Cardiac fibroblast (primary cell): ENCODE measurements around the gene ANAPC7.
"Not testable (repeated sequence)": the region's sequence is repeated elsewhere in the genome, so short reads cannot be mapped to it uniquely, and the experiment has no call there.

ENCODE experiments used
- DNase-seq, 2 donors: peaks; one replicate each; pipeline versions ENCODE4 v3.0.0 to v3.0.0-alpha.2; 2010; ENCODE audit warnings: low read depth in 2 of 2
- H3K4me3 ChIP-seq, 2 donors: replicated peaks in 1 of 2; 1 replicate in 1 of 2; 2 replicates in 1 of 2; pipeline ENCODE4 v1.5.1; 2011; ENCODE audit warnings: low read depth in 2 of 2, low read length in 2 of 2, mild to moderate bottlenecking in 2 of 2, moderate library complexity in 1 of 2
- TF ChIP-seq, protein P1 (sequence below): IDR thresholded peaks from one replicate; pipeline ENCODE4 v1.5.1; 2011; ENCODE audit warnings: low read depth, mild to moderate bottlenecking, low read length, inconsistent platforms

ANAPC7 gene

GRCh38 chr12:110426406-110426805 is 22.9 kb upstream of the ANAPC7 start:
- TF ChIP-seq, protein P1, sequence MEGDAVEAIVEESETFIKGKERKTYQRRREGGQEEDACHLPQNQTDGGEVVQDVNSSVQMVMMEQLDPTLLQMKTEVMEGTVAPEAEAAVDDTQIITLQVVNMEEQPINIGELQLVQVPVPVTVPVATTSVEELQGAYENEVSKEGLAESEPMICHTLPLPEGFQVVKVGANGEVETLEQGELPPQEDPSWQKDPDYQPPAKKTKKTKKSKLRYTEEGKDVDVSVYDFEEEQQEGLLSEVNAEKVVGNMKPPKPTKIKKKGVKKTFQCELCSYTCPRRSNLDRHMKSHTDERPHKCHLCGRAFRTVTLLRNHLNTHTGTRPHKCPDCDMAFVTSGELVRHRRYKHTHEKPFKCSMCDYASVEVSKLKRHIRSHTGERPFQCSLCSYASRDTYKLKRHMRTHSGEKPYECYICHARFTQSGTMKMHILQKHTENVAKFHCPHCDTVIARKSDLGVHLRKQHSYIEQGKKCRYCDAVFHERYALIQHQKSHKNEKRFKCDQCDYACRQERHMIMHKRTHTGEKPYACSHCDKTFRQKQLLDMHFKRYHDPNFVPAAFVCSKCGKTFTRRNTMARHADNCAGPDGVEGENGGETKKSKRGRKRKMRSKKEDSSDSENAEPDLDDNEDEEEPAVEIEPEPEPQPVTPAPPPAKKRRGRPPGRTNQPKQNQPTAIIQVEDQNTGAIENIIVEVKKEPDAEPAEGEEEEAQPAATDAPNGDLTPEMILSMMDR, result no peak
- no peak for DNase-seq

GRCh38 chr12:110424237-110424636 is 20.7 kb upstream of the ANAPC7 start:
- no peak for DNase-seq
- H3K4me3 ChIP-seq, result no peak overlapping the region
- TF ChIP-seq, protein P1, result no peak

More at GRCh38 chr12:110426406-110426805, 22.9 kb upstream of the ANAPC7 start:
- H3K4me3 ChIP-seq, result no peak overlapping the region

DNA sequence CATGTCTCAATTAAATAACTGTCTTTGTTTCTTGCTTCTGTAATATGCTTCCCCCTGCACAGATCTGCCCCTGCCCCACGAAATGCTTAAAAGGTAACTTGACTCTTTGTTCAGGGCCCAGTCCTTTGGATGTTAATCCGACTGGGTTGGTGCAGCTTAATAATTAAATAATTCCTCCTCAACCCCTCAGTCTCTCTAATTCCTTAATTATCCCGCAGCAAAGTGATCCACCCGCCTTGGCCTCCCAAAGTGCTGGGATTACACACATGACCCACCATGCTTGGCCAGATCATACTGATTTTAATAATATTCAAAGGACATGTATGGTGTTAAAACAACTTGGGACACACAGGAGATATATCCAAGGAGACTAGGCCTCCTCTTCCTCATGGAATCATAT is 18.2 kb upstream of the ANAPC7 start:
- no peak overlapping the region for H3K4me3 ChIP-seq
- TF ChIP-seq, protein P1, result no peak

DNA sequence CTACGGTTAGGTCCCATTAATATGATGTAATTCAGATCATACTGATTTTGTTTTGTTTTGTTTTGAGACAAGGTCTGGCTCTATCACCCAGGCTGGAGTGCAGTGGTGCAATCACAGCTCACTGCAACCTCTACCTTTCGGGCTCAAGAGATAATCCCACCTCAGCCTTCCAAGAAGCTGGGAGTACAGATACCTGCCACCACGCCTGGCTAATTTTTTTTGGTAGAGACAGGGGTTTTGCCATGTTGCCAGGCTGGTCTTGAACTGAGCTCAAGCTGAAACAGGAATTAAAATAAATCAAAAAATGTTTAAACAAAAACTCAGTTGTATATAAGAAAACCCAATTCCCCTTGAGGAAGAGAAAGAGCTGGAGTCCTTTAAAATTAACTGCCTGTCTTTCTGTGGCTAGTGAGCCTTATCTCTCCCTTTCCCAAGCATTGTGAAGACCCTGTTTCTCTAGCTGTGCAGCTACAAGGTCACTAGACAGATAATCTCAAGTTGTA is 17.7 kb upstream of the ANAPC7 start:
- no peak for DNase-seq
- TF ChIP-seq, protein P1, result no peak
- H3K4me3 ChIP-seq, result no peak overlapping the region

More for the DNA sequence above, 18.2 kb upstream of the ANAPC7 start:
- DNase-seq, result no peak

GRCh38 chr12:110420644-110421043 is 17.1 kb upstream of the ANAPC7 start:
- H3K4me3 ChIP-seq, DNase-seq: not testable (repeated sequence)

- not testable (repeated sequence) for DNase-seq, H3K4me3 ChIP-seq
Measured at GRCh38 chr12:110417113-110417512, 13.6 kb upstream of the ANAPC7 start.

DNA sequence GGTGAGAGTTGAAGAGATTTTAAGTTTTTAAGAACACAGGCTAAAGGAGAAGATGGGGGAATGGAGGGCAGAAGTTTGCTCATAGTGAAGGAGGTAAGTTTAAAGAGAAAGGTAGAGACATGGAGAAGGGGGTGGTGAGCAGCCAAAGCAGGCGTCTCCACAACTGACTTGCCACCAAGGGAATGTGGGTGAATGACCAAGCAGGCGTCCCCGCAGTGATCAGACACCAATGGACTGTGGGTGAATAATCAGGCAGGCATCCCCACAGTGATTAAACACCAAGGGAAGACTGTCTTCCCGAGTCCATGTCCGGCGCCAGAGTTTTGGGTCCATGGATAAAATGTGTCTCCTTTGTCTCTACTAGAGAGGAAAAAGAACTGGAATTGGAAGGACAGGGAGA is 6.6 kb upstream of the ANAPC7 start:
- not testable (repeated sequence) for H3K4me3 ChIP-seq
- DNase-seq, result peak in 1 of 2 donors; percentile 8

GRCh38 chr12:110405126-110405662 is 1.7 kb upstream of the ANAPC7 start:
- not testable (repeated sequence) for DNase-seq, H3K4me3 ChIP-seq

GRCh38 chr12:110403976-110404682 is 621 bp upstream of the ANAPC7 start:
- peak; percentile 66 to 77 for DNase-seq
- H3K4me3 ChIP-seq, result peak overlapping the region; percentile 93 to 94
- TF ChIP-seq, protein P1, result no peak
